IPS-NIHi11 (cell line): Measurements from ENCODE around the gene PELO.
"Not testable (repeated sequence)": the region's sequence is repeated elsewhere in the genome, so short reads cannot be mapped to it uniquely, and the experiment has no call there.

Experiments used
- DNase-seq: peaks from one replicate; pipeline ENCODE4 v3.0.0; 2012; ENCODE audit warnings: mixed read lengths, low spot score

The PELO gene

GRCh38 chr5:52801329-52801728 lies 13.6 kb downstream of the PELO start:
- DNase-seq, result no peak

- no peak for DNase-seq
Observed at GRCh38 chr5:52802272-52802973, 14.7 kb downstream of the PELO start.

DNA sequence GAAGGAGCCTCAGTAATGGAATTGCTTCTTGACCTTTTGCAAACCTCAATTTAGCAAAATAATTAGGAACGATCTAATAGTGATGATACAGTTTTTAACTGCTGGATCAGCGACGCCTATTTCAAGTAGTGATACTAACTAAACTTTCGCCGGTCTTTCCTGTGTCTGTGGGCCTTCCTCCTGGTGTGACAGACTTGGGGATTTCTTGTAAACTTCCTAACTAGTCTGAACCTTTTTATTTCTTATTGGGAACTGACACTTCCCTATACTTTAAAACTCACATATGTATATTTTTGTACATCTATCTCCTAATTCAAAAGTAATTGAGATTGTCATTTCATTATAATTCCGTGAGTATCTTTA lies 15.2 kb downstream of the PELO start:
- no peak for DNase-seq

DNA sequence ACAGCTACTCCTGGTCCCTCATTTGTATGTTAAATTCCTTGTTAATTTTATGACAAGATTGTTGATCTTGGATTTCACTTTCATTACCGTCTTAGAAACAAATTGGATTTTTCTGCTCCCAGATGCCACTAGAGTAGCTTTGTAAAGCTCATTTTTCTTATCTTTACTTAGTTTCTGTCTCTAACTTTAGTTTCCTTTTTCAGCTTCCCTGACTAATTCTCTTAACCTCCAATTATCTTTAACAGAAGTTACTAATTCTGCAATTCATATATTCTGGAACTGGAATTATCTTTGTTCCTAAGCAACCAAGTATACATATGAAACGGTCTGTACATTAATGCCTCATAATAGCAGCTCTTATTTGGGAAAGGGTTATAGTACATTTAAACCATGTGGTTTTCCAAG lies 16.7 kb downstream of the PELO start:
- no peak for DNase-seq

- no peak for DNase-seq
Observed at GRCh38 chr5:52804981-52805380, 17.3 kb downstream of the PELO start.

GRCh38 chr5:52805615-52806014 lies 17.9 kb downstream of the PELO start:
- DNase-seq, result no peak

DNA sequence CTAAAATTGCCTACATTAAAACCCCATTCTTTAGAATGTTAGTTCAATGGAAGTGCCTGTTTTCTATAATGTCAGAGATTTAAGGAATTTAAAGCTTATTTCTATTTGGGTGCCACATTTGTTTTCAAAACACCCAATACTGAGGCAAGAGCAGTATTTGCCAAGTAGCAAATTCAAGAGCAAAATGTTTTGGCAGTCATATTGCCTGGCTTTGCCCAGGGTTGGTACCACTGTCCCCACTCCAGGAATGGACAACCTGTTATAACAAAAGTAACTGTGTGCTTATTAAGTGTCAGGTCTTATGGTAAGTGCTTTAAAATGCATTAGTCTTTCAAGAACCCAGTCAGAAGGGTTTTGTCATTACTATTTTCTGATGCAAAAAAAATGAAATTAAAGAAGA lies 19.3 kb downstream of the PELO start:
- DNase-seq, result no peak

DNA sequence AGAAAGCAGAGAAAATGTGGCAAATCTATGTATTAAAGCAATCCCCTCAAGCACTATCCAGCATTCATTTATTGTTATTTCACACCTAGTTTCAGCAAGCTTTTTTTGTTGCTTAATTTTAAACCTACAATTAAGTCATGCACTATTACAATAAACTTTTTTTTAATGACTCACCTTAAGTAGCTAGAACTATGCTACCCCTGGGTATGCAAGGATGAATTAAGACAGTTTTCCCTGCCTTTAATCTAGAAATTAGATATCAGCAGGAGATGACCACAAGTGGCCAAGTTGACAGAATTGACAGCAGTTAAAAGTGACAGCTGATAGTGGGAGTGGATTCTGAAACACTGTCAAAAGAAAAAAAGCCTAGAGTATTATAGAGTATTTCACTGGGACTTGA lies 20.0 kb downstream of the PELO start:
- DNase-seq, result no peak

- no peak for DNase-seq
Observed at GRCh38 chr5:52808316-52808901, 20.7 kb downstream of the PELO start.

GRCh38 chr5:52809884-52810283 lies 22.2 kb downstream of the PELO start:
- DNase-seq, result no peak

DNA sequence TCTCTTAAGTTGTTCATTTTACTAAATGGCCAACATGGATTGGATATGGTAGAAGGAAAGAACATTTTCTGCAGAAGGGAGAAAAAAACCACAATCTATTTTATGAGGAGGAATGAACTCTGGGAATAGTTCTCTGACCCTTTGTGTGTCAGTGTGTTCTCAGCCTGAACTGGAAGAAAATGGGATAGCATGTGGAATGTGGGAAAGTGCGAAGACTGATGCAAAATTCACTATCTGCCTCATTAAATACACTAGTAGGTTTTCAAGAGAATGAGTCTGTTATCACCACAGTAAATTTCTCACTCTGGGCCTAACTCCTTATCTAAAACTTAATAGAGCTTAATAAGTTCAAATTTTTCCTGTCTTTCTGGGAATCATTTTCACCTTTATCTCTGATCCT lies 22.7 kb downstream of the PELO start:
- no peak for DNase-seq

- DNase-seq, result no peak
Observed at GRCh38 chr5:52811067-52811749, 23.5 kb downstream of the PELO start.

GRCh38 chr5:52814352-52815148 lies 26.8 kb downstream of the PELO start:
- DNase-seq, result no peak

GRCh38 chr5:52817818-52818217 lies 30.1 kb downstream of the PELO start:
- DNase-seq, result no peak

- DNase-seq, result no peak
Observed at GRCh38 chr5:52818360-52818759, 30.6 kb downstream of the PELO start.

DNA sequence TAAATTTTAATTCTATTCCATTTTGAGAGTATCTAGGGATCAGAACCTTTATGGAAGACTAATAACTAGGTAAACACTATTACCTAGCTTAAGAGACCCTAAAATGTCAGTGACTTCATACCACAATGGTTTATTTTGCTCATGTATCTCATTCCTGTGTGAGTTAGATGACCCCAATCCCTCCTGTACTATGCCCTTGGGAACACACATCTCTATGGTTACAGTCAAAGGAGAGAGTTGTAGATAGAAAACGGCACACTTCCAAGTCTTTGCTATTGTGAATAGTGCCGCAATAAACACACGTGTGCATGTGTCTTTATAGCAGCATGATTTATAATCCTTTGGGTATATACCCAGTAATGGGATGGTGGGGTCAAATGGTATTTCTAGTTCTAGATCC lies 31.1 kb downstream of the PELO start:
- not testable (repeated sequence) for DNase-seq

- no peak for DNase-seq
Observed at GRCh38 chr5:52821901-52822300, 34.2 kb downstream of the PELO start.

DNA sequence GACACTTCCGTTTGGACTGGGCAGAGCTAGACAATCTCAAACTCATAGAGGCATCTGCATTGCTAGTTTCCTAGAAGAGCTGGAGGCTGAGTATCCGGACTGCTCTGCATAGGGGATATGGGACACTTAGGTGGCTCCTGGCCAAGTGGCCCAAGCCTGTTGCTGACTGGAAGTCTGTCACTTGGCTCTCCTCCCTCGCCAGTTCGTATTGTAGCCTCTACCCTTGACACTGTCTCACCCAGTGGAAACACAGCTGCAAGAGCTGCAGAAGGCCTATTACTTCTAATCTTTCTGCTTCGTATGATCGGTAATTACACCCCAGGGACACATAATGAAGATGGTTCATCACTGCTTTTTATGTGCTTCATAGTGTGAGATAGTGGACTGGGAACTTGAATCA lies 34.7 kb downstream of the PELO start:
- DNase-seq, result no peak

DNA sequence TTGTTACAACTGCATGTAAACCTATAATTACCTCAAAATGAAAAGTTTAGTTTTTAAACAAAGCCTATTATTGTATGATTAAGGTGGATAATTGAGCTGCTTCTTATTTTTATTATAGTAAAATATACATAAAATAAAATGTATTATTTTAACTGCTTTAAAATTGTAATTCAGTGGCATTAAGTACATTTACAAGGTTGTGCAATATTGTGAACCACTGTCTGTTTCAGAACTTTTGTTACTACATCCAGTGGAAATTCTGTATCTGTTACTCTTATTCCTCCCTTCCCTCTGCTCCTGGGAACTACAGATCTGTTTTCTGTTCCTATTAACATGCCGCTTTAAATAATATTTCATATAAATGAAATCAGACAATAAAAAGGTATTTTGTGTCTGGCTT lies 37.1 kb downstream of the PELO start:
- no peak for DNase-seq

- DNase-seq, result no peak
Observed at GRCh38 chr5:52825826-52826225, 38.1 kb downstream of the PELO start.

DNA sequence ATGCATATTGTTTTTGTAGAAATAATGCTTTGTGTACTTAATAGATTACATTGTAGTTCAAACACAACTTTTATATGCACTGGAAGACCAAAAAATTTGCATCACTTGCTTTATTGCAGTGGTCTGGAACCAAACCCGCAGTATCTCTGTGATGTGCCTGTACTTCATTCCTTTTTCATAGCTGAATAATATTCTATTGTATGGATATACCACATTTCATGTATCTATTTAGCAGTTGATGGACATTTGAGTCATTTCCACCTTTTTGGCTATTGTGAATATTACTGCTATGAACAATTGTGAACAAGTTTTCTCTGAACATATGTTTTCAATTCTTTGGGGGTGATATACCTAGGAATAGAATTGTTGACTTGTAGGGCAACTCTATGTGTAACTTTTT lies 40.1 kb downstream of the PELO start:
- no peak for DNase-seq

DNA sequence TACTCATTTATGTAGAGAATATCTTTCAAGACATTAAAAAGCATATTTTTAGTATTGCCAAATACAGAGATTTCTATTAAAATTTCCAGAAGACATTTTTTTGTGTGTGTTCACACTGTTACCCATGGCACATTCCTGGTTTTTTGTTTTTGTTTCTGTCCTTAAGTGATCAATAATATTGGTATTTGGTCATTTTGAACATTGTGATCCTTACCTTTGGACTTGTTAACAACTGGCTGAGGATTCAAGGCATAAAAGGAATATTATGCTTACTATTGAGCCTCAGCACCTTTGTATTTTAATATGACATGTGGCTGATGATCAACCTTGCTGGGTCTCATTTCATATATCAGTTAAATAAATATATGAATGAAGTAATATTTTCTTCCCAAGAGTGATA lies 41.9 kb downstream of the PELO start:
- no peak for DNase-seq

DNA sequence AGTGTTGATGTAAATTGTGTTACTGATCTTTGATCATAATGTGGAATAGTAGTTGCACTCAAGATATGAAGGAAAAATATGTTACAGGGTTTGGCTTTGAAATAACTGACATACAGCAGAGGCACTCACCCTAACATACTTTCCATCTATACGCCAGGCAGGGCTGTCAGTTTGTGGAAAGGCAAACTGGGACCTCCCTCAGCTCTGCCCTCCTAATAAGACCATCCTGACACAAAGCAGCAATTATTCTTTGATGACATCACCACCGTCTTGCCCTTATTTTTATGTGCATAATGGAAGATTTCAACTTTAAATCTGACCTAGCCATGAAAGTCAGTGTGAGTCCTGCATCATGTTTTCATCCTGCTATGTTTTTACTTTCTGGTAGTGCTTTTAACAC lies 42.9 kb downstream of the PELO start:
- DNase-seq, result no peak
